Stimulated activated CD4-positive, alpha-beta T cell treated with anti-CD3 and anti-CD28 coated beads, Interleukin-4, amount 100 ng/mL, for 24 hours (primary cell): ENCODE measurements around the gene PXN.
"Not testable (repeated sequence)": the region's sequence is repeated elsewhere in the genome, so short reads cannot be mapped to it uniquely, and the experiment has no call there.

Experiments
- DNase-seq: peaks from one replicate; pipeline ENCODE4 v3.0.0-alpha.2; 2020

Gene PXN

DNA sequence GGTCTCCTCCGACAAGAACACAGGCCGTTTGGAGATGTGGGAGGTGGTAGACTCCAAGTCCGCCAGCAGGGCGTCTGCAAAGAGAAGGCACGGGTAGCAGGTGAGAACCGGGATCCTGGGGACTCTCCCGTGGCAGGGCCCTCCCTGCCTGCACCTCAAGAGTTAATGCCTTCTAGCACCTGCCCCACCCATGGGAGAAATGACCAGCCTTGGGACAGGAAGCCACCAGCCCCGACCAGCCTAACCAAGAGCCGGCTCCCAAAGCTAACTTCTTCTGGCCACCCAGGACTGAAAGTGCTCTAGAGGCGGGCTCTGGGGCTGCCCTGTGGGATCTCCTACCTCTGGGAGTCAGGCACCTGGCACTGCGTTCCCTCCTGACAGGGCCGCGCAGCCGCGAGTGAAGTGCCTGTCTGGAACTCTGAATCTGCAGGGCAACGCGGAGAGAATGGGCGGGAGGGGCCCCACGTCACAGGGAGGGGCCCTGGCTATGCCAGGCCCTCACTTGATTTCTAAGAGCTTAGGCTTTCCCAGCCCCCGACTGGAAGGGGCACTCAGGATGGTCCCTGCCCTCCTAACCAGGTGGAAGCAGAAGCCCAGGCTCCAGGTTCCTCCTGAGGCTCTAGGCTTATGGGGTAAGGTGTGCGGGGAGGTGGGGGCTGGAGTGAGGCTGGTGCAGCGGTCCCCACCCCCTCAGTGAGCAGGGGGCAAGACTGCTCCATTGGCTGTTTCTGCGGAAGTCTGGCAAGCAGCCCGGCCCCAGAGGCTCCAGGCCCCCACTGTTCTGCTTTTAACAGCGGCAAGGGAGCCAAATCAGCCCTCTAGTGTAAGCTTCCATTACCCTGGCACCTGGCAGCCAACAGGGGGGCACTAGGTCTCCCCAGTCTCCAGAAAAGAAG is 41.0 kb downstream of the PXN start:
- no peak for DNase-seq

DNA sequence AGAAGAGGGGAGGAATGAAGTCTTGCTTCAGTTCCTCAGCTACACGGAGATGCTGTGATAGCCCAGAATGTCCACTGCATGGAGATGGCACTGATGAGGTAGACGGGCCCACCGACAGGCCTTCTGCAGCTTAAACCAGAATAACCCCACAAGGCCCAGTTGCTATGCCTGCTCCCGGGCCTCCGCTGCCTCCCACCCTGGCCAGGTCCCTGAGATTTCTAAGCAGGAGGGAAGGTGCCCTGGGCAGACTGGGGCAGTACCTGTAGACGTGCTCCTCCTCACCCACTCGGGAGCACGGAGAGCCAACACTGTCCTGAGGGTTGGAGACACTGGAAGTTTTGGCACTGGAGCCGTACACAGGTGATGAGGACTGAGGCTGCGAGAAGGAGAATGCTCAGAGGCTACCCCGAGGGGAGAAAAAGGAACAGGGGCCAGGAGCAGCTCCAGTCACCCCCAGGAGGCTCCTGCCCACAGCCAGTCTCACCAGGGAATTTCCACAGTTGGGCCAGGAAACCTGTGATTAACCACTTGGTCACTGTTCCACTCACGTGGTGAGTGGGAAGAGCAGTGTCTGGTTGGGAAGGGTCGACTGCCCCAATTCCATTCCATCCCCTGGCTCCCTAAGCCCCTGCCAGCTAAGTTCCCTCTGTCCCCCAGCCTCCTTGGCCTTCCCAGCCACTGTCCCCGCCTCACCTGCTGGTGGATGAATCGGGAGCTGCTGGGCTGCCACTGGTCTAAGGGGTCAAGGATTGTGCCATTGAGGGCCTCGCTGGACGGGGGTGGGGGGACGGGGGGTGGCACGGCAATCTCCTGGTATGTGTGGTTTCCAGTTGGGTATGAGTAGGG is 41.8 kb downstream of the PXN start:
- DNase-seq: no peak

DNA sequence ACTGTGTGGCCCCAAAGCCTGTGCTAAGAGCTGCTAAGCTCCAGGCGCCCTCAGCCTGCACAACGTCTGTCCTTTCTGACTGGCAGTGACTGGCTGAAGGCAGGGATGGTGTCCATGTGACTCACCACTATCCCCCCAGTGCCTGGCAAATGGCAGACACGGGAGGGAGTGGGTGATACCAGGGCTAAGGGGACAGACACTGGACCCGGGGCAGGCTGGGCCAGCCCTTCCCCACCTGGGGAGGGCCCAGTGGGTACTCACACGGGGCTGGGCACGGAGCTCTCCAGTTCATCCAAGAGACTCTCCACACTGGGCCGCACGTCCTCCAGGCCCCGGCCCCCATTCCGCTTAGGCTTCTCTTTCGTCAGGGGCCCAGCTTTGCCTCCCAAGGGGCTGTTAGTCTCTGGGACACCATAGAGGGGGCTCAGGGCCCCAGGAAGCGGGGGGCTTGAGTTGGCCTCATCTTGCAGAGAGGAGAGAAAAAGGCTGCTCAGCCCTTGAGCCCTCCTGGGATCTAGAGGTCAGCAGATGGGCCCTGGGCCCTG is 43.2 kb downstream of the PXN start:
- no peak for DNase-seq

DNA sequence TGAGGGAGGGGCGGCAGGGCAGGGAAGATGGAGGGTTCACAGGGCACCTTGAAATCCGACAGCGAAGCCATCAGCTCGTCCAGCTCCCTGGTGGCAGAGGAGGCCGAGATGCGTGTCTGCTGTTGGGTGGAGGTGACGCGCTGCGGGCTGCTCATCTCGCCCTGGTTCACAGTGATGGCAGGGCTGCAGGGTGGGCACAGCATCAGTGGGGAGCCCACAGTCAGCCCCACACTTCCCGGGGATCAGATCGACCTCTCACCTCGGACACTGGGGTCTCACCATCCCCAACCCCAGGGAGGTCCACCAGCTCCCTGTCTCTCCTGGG is 44.0 kb downstream of the PXN start:
- DNase-seq: no peak

DNA sequence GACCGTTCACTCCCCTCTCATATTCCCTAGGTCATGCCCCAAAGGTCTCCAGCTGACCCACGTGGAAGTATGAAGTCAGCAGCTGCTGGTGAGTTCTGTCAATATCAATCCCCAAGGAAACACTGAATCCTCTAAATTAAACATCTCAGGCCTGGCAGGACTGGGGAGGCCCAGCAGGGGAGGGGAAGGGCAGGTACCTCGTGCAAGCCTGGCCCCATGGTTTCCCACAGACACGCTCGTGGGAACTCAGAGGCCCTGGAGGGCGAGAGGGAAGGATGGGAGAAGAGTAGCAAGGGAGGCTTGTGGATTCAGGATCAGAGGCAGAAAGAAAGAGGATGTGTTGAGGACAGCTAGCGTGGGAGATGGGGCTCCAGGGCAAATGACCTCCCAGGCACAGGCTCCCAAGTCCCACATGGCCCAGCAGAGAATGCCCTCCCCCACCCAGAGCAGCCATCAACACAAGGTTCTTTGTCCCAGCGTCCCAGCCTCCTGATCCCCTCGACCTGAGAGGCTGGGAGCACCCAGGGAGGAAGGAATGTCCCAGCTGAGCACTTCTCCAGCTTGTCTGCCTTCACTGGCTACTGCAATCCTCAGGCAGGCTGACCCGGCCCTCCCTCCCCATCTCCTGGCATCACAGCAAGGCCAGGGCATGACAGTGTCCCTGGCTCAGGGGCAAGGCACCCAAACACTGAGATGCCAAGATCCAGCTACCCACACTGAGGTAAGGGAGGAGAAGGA is 44.5 kb downstream of the PXN start:
- DNase-seq: no peak

DNA sequence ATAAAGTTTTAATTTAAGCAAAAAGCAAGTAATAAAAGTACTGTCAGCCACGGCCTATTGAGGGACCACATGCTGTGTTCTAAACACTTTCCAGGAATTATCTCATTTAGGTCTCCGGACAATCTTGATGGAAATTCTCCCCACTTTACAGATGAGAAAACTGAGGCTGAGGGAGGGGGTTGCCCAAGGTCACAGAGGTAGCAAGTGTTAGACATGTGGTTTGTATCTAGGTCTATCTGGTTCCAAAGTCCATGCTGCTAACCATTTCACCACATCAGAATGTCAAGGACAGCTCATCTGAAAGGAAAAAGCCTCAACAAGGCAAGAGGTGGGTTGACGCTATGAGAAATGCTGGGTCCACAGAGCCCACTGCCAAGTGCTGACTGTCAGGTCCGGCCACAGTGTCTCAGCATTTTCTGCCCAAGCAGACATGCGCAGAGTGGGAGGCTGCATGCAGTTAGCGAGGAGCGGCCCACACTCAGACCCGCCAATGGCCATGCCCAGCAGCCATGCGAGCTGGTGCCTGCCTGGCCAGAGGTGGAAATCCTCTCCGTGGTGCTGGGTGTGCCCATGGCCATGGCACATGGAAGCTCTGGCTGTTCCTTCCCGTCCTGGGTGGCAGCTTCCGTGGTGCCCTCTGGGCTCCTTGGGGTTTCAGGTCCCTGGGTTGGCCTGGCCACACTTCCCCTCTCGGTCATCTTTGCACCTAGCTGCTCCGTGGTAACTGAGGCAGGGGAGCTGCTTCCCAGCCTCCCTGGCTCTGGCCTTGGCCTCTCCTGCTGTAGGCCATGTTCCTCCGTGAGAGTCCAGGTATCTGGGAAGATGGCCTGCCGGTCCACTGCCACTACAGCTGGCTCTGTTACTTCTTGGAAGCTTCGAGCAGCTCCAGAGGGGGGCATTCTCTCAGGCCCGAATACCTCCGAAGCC is 46.6 kb downstream of the PXN start:
- no peak for DNase-seq

DNA sequence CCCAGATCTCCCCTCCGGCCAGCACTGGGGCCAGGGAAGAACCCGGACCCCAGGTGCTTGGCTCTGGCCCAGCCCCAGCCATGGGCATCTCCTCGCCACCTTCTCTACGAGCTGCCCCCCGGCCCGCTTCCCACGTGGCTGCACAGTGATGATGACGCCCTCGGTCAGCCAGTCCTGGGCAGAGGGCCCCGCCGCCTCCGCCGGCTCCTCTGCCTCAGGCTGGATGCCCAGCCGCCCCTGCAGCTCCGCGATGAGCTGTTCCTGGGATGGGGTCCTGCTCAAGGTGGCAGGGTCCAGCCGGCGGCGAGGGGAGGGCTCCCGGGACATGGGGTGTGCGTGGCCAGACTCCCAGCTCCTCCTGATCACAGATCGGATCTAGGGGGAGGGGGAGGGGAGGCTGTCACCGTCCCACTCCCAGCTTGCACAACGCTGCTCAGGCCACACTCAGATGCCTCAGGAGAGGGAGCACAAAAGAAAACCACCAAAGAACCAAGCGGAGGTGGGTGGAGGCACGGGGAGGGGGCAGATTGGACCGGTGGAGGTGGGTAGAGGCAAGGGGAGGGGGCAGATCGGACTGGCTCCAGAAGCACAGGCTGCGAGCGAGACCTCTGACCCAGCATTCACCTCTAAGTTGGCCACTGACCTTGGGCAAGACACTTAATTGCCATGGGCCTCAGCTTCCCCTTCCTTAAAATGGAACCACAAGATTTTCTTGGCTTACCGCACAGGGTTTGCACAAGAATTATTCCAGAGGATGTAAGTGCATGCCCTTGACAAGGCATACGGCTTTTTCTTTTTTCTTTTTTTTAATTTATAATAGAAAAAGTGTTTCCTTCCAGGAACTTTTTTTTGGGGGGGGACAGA is 48.6 kb downstream of the PXN start:
- no peak for DNase-seq

DNA sequence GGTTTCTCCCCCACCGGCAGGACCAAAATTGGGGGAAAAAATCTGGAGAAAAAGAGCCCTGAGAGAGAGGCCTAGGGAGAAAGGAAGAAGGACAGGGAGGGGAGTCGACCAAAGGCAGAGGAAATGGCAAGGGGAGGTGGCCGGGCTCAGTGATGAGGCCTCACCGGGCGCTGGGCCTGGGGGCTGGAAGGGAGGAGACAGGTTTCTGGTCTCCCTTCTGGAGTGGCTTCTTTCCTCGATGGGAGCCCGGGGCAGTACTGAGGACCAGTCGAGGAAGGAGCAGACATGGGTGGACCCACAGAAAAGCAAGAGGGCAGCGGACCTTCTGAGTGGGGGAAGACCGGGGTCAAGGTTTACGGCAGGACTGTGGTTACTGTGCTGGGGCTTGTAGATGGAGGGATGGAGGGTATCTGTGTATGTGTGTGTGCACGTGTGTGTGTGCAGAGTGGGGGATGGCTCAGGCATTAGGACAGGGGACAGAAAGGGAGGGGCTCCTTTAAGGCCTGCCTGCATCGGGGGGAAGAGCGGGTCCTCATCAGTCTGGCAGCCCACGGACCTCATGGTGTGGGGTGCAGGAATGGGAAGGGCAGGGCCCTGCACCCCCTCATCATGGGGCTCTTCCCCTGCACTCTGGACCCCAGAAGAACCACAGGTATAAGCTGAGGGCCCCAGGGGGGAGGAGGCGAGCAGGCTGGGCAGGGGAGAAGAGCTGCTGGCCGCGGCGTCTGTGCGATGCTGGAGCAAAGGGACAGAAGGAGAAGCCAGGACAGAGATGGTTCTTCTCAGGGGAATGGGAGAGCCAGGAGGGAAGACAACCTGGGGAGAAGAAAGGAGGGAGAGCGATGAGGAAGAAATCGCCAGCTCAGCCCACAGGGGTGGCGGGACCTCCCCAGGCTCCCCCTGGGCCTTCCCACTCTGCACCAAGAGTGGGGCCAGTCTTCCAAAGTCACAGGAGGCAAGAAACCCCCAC is 49.5 kb downstream of the PXN start:
- no peak for DNase-seq

DNA sequence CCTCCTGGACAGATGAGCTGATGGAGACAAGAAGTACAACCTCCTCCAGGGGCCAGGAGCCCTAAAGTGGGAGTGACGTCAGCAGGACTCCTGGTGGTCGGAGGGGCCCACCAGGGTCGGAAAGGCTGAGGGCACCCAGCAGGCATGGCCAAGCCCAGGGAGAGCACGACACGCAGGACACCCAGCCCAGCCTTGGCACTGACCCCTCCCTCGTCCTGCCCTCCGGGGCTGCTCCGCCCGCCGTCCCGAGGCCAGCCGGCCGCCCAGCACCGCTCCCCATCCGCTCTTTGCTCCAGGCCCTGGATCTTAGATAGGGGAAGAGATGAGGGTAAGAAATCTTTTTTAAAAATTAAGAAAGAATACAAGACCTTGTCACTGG is 50.2 kb downstream of the PXN start:
- no peak for DNase-seq

DNA sequence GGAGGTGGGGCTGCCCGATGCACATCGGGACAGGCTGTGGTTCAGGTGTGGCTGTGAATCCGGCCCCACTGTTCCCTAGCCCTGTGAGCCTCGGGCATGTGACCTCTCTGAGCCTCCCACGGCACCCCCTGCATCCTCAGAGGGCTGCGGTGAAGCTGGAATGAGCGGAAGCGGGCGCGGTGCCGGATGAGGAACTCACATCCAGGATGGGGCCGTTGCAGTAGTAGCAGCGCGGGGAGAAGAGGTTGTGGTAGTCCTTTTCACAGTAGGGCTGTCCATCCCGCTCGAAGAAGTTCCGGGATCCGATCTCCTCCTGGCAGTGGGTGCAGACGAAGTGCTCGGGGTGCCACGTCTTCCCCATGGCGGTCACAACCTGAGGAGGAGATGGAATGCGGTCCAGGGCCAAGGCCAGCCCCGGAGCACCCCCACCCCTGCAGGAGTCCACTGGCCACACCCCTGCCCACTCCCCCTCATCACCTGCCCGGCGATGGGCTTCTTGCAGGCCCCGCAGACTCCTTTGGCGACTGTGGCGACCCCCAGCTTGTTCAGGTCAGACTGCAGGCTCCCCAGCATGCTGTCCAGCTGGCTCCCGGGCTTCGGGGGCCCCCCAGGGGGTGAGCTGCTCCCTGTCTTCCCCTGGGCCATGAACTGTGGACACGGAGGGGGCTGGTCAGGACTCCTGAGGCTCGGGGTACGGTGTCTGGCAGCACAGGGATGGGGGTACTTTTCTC is 50.7 kb downstream of the PXN start:
- DNase-seq: no peak

DNA sequence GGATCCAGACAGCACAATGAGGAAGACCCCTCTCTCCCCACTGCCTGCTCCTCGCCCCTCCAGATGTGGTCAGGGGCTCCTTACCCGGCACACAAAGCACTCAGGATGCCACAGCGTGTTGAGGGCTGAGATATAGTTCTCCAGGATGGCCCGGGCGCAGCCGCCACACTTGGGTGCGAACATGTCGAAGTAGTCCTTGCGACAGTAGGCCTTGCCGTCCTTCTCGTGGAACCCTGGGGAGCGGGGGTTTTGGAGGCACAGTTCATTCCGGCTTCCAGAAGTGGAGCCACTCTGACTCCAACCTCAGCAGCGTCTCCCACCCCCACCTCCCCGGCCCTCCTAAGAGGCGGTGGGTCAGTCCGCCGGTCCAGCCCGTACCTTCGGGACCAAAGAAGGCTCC is 51.8 kb downstream of the PXN start:
- no peak for DNase-seq

DNA sequence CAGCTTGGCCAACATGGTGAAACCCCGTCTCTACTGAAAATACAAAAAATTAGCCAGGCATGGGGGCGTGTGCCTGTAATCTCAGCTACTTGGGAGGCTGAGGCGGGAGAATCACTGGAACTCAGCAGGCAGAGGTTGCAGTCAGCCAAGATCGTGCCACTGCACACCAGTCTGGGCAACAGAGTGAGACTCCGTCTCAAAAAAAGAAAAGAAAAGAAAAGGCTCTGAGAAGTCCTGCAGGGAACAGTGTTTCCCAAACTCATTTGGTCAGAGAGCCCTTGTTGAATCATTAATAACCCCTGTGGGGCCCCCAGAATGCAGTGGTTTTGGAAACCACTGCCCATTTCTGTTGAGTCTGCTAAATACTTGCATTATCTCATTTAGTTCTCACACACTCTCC is 52.3 kb downstream of the PXN start:
- not testable (repeated sequence) for DNase-seq

DNA sequence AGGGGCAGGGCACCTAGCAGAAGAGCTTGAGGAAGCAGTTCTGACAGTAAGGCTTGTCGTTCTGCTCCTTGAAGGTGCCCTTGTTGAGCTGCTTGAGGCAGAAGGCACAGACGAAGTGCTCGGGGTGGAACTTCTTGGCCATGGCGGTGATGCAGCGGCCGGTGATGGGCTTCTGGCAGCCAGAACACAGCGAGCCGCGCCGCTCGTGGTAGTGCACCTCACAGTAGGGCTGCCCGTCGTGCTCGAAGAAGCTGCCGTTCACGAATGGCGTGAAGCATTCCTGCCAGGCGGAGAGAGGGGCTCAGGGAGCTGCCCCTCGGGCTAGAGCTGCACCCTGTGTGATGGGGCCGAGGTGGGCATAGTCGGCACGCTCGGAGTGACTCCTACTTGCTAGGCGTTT is 53.2 kb downstream of the PXN start:
- no peak for DNase-seq

DNA sequence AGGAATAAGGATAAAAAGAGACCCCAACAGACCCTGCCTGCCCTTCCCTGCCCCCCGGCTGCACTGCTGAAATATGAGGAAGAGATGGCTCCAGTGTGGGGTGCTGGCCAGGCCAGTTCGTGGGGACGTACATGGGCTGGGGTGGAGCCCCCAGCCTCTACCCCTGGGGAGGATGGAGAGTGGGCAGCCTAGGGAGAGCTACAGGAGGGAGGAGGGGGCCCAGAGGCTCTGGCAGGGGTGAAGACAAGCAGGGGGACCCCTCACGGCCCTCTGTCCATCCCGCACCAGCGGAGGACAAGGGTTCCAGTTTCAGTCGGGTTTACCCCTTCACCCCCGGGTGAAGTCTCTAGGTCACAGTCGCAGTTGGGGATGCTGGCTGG is 53.6 kb downstream of the PXN start:
- DNase-seq: no peak

DNA sequence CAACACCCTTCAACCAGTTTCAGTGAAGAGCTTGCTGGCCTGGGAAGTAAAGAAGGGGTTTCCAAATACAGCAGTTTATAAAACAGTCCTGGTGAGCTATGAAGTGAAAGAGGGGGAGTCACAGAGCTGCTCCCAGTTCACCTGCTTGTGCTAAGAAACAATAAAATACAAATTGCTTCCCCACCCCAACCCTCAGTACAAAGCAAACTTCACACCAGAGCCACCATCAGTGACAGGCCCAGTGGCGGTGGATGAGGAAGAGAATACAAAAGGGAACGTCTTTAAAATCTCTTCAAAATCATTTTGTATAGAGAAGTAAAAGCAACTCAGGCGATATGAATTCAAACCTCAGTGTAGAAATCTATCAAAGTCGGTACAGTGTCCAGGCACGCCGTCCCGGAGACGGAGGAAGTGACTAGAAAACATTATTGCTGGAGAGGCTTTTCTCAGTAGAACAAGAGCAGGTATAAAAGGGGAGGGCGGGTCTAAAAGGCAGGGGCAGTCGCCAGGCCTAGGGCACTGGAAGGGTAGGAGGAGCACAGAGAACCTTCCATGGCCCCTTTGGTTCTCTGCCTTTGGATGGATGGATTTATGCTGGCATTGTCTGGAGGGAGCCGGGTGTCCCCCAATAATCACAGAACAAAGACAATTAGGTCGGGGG is 54.2 kb downstream of the PXN start:
- no peak for DNase-seq

DNA sequence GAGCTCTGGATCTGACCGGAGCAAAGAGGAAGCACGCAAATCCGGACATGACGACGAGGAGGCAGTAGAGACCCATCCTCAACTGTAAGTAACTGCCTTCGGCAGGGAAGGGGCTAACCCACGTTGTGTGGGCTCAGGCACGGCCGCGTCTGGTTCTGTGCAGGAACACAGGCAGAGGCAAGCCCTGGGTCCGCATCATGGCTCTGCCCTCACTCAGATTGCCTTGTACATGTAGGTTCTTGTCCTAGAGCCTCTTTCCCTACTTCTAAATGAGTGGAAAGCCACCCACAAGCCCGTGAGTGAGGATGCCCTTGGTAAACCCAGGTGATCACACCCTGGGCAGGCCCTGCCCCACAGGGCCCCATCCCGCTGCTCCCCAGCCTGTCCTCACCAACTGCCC is 55.7 kb downstream of the PXN start:
- no peak for DNase-seq

DNA sequence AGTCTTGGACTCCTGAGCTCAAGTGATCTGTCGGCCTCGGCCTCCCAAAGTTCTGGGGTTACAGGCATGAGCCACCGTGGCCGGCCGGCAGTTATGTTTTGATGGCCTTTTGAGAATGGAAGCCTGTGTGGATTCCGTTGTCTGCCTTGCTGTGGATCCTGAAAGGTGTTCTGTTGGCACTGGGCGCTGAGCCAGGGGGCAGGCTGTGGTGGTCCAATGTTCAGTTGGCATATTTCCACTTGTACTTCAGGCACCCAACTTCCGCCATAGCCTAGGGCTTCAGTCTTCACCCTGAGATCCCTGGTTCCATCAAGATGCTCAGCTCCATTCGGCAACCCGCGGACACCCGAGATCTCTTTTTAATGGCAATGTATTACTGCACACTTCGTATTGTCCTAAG is 58.3 kb downstream of the PXN start:
- no peak for DNase-seq

DNA sequence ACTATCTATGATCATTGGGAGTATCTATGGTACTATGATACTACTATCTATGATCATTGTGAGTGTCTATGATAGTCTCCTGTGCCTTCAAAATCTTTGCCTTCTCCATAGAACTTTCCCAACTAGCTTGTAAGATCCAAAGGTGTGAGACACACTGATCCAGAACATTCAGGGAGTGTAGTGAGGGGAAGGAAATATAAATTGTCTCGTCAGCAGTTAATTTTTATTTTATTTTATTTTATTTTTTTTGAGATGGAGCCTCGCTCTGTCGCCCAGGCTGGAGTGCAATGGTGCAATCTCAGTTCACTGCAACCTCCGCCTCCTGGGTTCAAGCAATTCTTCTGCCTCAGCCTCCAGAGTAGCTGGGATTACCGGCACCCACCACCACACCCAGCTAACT is 58.7 kb downstream of the PXN start:
- DNase-seq: not testable (repeated sequence)

DNA sequence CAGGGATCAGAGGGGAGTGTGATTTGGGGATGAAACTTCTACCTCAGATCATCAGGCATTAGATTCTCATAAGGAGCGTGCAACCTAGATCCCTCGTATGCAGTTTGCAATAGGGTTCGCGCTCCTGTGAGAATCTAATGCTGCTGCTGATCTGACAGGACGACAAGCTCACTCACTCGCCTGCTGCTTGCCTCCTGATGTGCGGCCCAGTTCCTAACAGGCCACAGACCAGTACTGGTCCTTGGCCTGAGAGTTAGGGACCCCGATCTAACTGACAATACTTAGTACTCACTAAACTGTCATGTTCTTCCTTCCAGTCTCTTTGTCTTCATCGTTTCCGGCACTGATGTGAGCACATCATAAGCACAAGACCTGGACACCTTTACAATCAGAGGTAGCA is 59.3 kb downstream of the PXN start:
- no peak for DNase-seq
